22Rv1 (cell line): Measurements from ENCODE around the gene TMEM154.

ENCODE experiments used
- ZFX ChIP-seq: fragments of 450-650 bp; IDR thresholded peaks from 2 replicates; pipeline ENCODE4 v1.6.1; 2017; ENCODE audit warnings: antibody characterized with exemption, borderline replicate concordance
- TF ChIP-seq, protein P1 (sequence below): fragments of 450-650 bp; IDR thresholded peaks from 2 replicates; pipeline ENCODE4 v1.5.1; 2017; ENCODE audit warnings: mild to moderate bottlenecking

DNA sequence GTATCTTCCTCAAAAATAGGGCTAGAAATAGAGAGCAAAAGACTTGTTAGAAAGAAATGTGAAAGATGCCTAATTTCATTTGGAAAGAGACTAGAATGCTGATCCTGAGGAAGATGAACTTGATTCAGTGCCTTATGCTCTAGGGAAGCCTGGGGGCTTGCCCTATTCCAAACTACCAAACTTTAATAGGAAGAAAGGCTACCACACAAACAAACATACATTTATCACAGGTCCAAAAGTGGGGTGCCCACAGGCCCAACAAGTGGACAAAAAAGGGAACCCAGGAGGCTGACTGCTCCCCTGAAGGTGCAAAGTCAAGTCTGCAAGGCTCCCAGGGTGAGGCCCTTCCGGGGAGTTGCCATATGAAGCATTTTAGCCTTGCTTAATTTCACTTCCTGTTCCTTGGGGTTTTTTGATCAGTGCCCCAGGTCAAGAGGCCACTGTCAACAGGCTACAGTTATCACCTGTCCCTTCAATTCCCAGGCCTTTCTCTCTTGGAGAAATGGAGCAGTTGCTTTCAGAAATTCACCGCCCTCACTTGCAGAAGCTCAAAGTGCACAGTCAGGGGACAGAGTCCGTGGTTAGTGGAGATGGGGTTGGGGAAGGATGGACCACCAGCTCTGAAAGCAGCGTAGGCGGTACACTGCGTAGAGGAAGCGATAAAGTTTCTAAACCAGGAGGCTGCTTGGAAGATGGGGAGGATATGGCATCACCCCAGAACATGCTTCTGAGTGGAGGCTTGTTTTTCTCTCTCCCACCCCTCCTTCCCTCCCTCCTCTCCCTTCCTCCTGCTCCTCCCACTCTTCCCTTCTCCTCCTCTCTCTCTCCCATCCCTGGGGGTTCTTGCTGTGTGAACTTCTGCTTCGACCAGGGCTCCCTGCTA lies 36.4 kb downstream of the TMEM154 start:
- TF ChIP-seq, protein P1, sequence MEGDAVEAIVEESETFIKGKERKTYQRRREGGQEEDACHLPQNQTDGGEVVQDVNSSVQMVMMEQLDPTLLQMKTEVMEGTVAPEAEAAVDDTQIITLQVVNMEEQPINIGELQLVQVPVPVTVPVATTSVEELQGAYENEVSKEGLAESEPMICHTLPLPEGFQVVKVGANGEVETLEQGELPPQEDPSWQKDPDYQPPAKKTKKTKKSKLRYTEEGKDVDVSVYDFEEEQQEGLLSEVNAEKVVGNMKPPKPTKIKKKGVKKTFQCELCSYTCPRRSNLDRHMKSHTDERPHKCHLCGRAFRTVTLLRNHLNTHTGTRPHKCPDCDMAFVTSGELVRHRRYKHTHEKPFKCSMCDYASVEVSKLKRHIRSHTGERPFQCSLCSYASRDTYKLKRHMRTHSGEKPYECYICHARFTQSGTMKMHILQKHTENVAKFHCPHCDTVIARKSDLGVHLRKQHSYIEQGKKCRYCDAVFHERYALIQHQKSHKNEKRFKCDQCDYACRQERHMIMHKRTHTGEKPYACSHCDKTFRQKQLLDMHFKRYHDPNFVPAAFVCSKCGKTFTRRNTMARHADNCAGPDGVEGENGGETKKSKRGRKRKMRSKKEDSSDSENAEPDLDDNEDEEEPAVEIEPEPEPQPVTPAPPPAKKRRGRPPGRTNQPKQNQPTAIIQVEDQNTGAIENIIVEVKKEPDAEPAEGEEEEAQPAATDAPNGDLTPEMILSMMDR = no peak
- no peak for TF ChIP-seq ZFX
